WTC11 (cell line): ENCODE data around the gene PVALEF. TPM values are rescaled to one million over a fixed set of nuclear protein-coding genes. Genes with fewer than 3 reads are reported as not detected.

Source experiments
- ATAC-seq: fragments of 200-7000 bp; cut with Tn5 transposase; 2 replicates; pipeline ENCODE4 v1.10.0; 2021; ENCODE audit warnings: mild to moderate bottlenecking, moderate library complexity
- CTCF ChIA-PET: fragments of 300-600 bp; sonication (Branson Sonifier 250); formaldehyde crosslinking; loops from one replicate; lab custom pipeline; 2021; ENCODE audit warnings: antibody characterized with exemption; lab: Charles Lee
- POLR2A ChIA-PET: fragments of 350-600 bp; sonication (Branson Sonifier 250); formaldehyde crosslinking; loops from one replicate; lab custom pipeline; 2021; ENCODE audit warnings: antibody characterized with exemption; lab: Charles Lee
- DNase-seq: peaks from one replicate; pipeline ENCODE4 v3.0.0; 2021; ENCODE audit warnings: low spot score
- H3K27ac Mint-ChIP-seq: 2 replicates; pipeline ENCODE4 v1.8.0; 2021; ENCODE audit warnings: mixed read lengths
- H3K27me3 Mint-ChIP-seq: 2 replicates; pipeline ENCODE4 v1.8.0; 2021; ENCODE audit warnings: low read depth, mild to moderate bottlenecking, moderate library complexity, mixed read lengths
- H3K36me3 Mint-ChIP-seq: 2 replicates; pipeline ENCODE4 v1.8.0; 2021; ENCODE audit warnings: mixed read lengths
- H3K4me1 Mint-ChIP-seq: 2 replicates; pipeline ENCODE4 v1.8.0; 2022; ENCODE audit warnings: mixed read lengths
- H3K4me3 Mint-ChIP-seq: 2 replicates; pipeline ENCODE4 v1.8.0; 2021; ENCODE audit warnings: mild to moderate bottlenecking, moderate library complexity, mixed read lengths
- H3K9me3 Mint-ChIP-seq: 2 replicates; pipeline ENCODE4 v1.8.0; 2021; ENCODE audit warnings: mixed read lengths
- ESRRA ChIP-seq: sonication (generic); formaldehyde crosslinking; IDR thresholded peaks from 2 replicates; pipeline ENCODE4 v1.8.1; 2022; ENCODE audit warnings: mild to moderate bottlenecking, missing genetic modification reagents, borderline replicate concordance
- FOXJ3 ChIP-seq: sonication (generic); formaldehyde crosslinking; IDR thresholded peaks from 2 replicates; pipeline ENCODE4 v1.9.0; 2021; ENCODE audit warnings: missing genetic modification reagents, mild to moderate bottlenecking, borderline replicate concordance
- GRHL2 ChIP-seq: fragments of 250-450 bp; sonication (Bioruptor Pico); IDR thresholded peaks from 2 replicates; pipeline ENCODE4 v1.8.0; 2022; ENCODE audit warnings: mild to moderate bottlenecking, moderate library complexity; ENCODE audit not compliant: insufficient replicate concordance, severe bottlenecking
- HMGA2 ChIP-seq: fragments of 250-450 bp; sonication (Bioruptor Pico); IDR thresholded peaks from 2 replicates; pipeline ENCODE4 v1.4.0; 2021; ENCODE audit warnings: mild to moderate bottlenecking, moderate library complexity
- PRRX2 ChIP-seq: fragments of 250-450 bp; sonication (Bioruptor Pico); IDR thresholded peaks from 2 replicates; pipeline ENCODE4 v1.8.0; 2021; ENCODE audit warnings: mild to moderate bottlenecking
- SMAD4 ChIP-seq: sonication (generic); formaldehyde crosslinking; IDR thresholded peaks from 2 replicates; pipeline ENCODE4 v1.8.0; 2022; ENCODE audit warnings: mild to moderate bottlenecking, missing genetic modification reagents
- SP1 ChIP-seq: sonication (generic); formaldehyde crosslinking; conservative IDR thresholded peaks from 2 replicates; pipeline ENCODE4 v1.8.1; 2022; ENCODE audit warnings: missing genetic modification reagents
- ZBTB21 ChIP-seq: sonication (generic); formaldehyde crosslinking; IDR thresholded peaks from 2 replicates; pipeline ENCODE4 v1.8.1; 2023; ENCODE audit warnings: mild to moderate bottlenecking, missing genetic modification reagents, borderline replicate concordance
- ZNF232 ChIP-seq: sonication (generic); formaldehyde crosslinking; IDR thresholded peaks from 2 replicates; pipeline ENCODE4 v1.8.0; 2022; ENCODE audit warnings: mild to moderate bottlenecking, missing genetic modification reagents
- ZNF396 ChIP-seq: fragments of 250-450 bp; sonication (Bioruptor Pico); IDR thresholded peaks from 2 replicates; pipeline ENCODE4 v1.8.0; 2021; ENCODE audit warnings: mild to moderate bottlenecking, moderate library complexity, borderline replicate concordance
- total RNA-seq: library from RNA; stranded (reverse); gene quantifications from 3 replicates; pipeline ENCODE4 v1.2.3, GENCODE V29; 2021
- TF ChIP-seq, protein P1 (sequence below): sonication (generic); formaldehyde crosslinking; conservative IDR thresholded peaks from 2 replicates; pipeline ENCODE4 v1.8.1; 2022; ENCODE audit warnings: mild to moderate bottlenecking, missing genetic modification reagents
- TF ChIP-seq, protein P2 (sequence below): sonication (generic); formaldehyde crosslinking; IDR thresholded peaks from 2 replicates; pipeline ENCODE4 v1.8.1; 2022; ENCODE audit warnings: mild to moderate bottlenecking, missing genetic modification reagents, moderate library complexity, borderline replicate concordance
- TF ChIP-seq, protein P3 (sequence below): sonication (generic); formaldehyde crosslinking; IDR thresholded peaks from 2 replicates; pipeline ENCODE4 v1.8.0; 2023; ENCODE audit warnings: missing genetic modification reagents, mild to moderate bottlenecking, borderline replicate concordance
- TF ChIP-seq, protein P4 (sequence below): fragments of 200-600 bp; IDR thresholded peaks from 2 replicates; pipeline ENCODE4 v1.8.0; 2022; ENCODE audit warnings: antibody characterized with exemption
- TF ChIP-seq, protein P5 (sequence below): fragments of 250-450 bp; sonication (Bioruptor Pico); IDR thresholded peaks from 2 replicates; pipeline ENCODE4 v1.9.0; 2021; ENCODE audit warnings: mild to moderate bottlenecking
- TF ChIP-seq, protein P6 (sequence below): sonication (generic); formaldehyde crosslinking; IDR thresholded peaks from 2 replicates; pipeline ENCODE4 v1.8.0; 2022; ENCODE audit warnings: mild to moderate bottlenecking, missing genetic modification reagents

The PVALEF gene
- total RNA-seq, 1 experiment from 2014 or later, result not detected

DNA sequence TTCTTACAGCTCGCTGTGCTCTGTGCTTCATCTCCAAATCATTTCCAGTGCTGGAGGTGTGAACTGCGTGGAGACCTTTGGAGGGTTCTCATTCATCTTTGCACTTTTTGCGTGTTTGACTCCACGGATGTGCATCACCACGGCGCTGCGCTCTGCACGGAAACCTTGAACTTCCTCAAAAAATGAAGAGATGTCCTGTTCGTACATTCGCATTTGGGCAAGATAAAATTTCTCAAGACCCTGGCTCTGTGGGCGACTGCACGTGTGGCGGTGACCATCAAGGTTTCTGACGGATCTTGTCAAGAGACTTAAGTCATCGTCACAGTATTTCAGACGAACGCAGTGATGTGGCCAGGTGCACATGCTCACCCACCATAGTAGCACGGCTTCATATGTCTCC lies 10.3 kb upstream of the PVALEF start:
- no peaks in the 10 kb centered on the region for H3K36me3 Mint-ChIP-seq
- ChIA-PET POLR2A (no interaction called here), CTCF (interaction anchor here (0.9 to 1.1 kb wide), 2 partner anchors 12 to 58 kb away, joined by 3 read pairs; no protein-coding TSS in a partner anchor)
- no peaks in the 10 kb centered on the region for H3K4me1 Mint-ChIP-seq
- no peak overlapping the region for H3K4me3 Mint-ChIP-seq
- H3K9me3 Mint-ChIP-seq, result no peaks in the 10 kb centered on the region
- DNase-seq (no peak), ATAC-seq (no peak)
- TF ChIP-seq PRRX2 (CRISPR knock-in tag), result no peak
- no peaks in the 10 kb centered on the region; the same call in 1 of the 2 replicates for H3K27me3 Mint-ChIP-seq
- no peak overlapping the region for H3K27ac Mint-ChIP-seq

DNA sequence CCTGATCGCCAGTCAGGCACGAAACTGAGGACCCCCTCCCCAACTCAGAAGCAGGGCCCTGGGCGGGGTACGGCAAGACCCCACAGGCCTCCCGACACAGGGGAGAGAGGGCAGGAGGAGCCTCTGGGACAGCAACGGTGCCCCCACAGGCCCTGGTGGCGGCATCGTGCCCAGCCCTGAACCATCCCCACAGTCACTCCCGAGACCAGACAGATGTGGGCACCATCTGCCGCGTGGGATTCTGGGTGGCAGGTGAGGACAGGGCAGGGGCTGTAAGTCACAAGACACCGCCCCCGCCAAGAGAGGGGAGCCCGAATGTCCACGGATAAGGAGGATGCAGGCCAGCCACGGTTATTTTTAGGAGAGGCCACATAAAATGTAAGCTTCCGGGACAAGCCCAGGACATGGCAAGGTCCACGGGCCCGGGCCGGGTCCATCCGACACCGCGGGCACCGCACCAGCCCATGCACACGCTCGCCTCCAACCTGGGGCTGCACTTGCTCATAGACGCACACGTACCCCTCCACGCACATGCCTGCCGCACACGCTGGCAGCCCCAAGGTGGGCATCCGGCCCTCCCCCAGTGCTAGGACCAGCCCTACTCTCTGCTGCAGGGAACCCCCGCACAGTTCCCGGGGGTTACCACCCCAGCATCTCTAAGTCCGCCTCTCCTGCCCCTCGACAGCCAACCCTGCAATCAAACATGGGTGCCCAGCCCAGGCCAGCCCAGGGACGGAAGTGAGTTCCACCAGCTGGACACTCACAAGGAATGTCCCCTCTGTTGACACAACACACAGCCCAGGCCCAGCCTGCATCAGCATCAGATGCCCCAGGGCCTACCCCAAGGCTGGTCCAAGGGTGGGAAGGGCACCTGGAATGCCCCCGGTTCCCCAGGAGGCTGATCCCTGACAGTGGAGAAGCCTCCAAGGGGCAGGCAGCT lies 8.2 kb upstream of the PVALEF start:
- Mint-ChIP-seq H3K36me3 (no peaks in the 10 kb centered on the region), H3K27me3 (no peaks in the 10 kb centered on the region; the same call in 1 of the 2 replicates), H3K9me3 (no peaks in the 10 kb centered on the region), H3K4me3 (no peak overlapping the region), H3K4me1 (no peaks in the 10 kb centered on the region), H3K27ac (no peak overlapping the region)
- no peak for DNase-seq
- CTCF ChIA-PET, result no interaction called here
- TF ChIP-seq SMAD4 (no peak), SP1 (CRISPR knock-in tag) (no peak), ESRRA (CRISPR knock-in tag) (no peak), ZNF232 (CRISPR knock-in tag) (no peak), GRHL2 (no peak), FOXJ3 (CRISPR knock-in tag) (no peak), ZBTB21 (CRISPR knock-in tag) (no peak), HMGA2 (no peak), ZNF396 (CRISPR knock-in tag) (no peak)
- TF ChIP-seq, protein P1, sequence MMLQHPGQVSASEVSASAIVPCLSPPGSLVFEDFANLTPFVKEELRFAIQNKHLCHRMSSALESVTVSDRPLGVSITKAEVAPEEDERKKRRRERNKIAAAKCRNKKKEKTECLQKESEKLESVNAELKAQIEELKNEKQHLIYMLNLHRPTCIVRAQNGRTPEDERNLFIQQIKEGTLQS (CRISPR knock-in tag), result no peak
- TF ChIP-seq, protein P2, sequence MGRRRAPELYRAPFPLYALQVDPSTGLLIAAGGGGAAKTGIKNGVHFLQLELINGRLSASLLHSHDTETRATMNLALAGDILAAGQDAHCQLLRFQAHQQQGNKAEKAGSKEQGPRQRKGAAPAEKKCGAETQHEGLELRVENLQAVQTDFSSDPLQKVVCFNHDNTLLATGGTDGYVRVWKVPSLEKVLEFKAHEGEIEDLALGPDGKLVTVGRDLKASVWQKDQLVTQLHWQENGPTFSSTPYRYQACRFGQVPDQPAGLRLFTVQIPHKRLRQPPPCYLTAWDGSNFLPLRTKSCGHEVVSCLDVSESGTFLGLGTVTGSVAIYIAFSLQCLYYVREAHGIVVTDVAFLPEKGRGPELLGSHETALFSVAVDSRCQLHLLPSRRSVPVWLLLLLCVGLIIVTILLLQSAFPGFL (CRISPR knock-in tag), result no peak
- TF ChIP-seq, protein P3, sequence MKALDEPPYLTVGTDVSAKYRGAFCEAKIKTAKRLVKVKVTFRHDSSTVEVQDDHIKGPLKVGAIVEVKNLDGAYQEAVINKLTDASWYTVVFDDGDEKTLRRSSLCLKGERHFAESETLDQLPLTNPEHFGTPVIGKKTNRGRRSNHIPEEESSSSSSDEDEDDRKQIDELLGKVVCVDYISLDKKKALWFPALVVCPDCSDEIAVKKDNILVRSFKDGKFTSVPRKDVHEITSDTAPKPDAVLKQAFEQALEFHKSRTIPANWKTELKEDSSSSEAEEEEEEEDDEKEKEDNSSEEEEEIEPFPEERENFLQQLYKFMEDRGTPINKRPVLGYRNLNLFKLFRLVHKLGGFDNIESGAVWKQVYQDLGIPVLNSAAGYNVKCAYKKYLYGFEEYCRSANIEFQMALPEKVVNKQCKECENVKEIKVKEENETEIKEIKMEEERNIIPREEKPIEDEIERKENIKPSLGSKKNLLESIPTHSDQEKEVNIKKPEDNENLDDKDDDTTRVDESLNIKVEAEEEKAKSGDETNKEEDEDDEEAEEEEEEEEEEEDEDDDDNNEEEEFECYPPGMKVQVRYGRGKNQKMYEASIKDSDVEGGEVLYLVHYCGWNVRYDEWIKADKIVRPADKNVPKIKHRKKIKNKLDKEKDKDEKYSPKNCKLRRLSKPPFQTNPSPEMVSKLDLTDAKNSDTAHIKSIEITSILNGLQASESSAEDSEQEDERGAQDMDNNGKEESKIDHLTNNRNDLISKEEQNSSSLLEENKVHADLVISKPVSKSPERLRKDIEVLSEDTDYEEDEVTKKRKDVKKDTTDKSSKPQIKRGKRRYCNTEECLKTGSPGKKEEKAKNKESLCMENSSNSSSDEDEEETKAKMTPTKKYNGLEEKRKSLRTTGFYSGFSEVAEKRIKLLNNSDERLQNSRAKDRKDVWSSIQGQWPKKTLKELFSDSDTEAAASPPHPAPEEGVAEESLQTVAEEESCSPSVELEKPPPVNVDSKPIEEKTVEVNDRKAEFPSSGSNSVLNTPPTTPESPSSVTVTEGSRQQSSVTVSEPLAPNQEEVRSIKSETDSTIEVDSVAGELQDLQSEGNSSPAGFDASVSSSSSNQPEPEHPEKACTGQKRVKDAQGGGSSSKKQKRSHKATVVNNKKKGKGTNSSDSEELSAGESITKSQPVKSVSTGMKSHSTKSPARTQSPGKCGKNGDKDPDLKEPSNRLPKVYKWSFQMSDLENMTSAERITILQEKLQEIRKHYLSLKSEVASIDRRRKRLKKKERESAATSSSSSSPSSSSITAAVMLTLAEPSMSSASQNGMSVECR (CRISPR knock-in tag), result no peak
- TF ChIP-seq, protein P4, sequence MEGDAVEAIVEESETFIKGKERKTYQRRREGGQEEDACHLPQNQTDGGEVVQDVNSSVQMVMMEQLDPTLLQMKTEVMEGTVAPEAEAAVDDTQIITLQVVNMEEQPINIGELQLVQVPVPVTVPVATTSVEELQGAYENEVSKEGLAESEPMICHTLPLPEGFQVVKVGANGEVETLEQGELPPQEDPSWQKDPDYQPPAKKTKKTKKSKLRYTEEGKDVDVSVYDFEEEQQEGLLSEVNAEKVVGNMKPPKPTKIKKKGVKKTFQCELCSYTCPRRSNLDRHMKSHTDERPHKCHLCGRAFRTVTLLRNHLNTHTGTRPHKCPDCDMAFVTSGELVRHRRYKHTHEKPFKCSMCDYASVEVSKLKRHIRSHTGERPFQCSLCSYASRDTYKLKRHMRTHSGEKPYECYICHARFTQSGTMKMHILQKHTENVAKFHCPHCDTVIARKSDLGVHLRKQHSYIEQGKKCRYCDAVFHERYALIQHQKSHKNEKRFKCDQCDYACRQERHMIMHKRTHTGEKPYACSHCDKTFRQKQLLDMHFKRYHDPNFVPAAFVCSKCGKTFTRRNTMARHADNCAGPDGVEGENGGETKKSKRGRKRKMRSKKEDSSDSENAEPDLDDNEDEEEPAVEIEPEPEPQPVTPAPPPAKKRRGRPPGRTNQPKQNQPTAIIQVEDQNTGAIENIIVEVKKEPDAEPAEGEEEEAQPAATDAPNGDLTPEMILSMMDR, result no peak
- TF ChIP-seq, protein P5, sequence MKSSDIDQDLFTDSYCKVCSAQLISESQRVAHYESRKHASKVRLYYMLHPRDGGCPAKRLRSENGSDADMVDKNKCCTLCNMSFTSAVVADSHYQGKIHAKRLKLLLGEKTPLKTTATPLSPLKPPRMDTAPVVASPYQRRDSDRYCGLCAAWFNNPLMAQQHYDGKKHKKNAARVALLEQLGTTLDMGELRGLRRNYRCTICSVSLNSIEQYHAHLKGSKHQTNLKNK (CRISPR knock-in tag), result no peak
- TF ChIP-seq, protein P6, sequence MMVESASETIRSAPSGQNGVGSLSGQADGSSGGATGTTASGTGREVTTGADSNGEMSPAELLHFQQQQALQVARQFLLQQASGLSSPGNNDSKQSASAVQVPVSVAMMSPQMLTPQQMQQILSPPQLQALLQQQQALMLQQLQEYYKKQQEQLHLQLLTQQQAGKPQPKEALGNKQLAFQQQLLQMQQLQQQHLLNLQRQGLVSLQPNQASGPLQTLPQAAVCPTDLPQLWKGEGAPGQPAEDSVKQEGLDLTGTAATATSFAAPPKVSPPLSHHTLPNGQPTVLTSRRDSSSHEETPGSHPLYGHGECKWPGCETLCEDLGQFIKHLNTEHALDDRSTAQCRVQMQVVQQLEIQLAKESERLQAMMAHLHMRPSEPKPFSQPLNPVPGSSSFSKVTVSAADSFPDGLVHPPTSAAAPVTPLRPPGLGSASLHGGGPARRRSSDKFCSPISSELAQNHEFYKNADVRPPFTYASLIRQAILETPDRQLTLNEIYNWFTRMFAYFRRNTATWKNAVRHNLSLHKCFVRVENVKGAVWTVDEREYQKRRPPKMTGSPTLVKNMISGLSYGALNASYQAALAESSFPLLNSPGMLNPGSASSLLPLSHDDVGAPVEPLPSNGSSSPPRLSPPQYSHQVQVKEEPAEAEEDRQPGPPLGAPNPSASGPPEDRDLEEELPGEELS (CRISPR knock-in tag), result no peak
- POLR2A ChIA-PET, result no interaction called here
- no peak for ATAC-seq
